HCT116 (cell line): ENCODE results near the gene ATP13A3. TPM values are rescaled to one million over a fixed set of nuclear protein-coding genes. Genes with fewer than 3 reads are reported as not detected.

Experiments used
- ATAC-seq: fragments of 200-7000 bp; cut with Tn5 transposase; 2 replicates; pipeline ENCODE4 v1.9.1; 2020; ENCODE audit warnings: mild to moderate bottlenecking, moderate library complexity
- BruUV-seq: library from RNA; stranded (reverse); fragments of 400-500 nt; replicated peaks from 2 replicates; lab custom pipeline; 2021; lab: Mats Ljungman, UMichigan
- CTCF ChIA-PET: fragments of 300-600 bp; sonication (Branson Sonifier 250); formaldehyde crosslinking; loops from one replicate; lab custom pipeline; 2021; ENCODE audit warnings: antibody characterized with exemption; lab: Charles Lee
- POLR2A ChIA-PET: fragments of 300-600, 350-600 bp; sonication (Branson Sonifier 250); formaldehyde crosslinking; loops from one replicate; lab custom pipeline; 2021; ENCODE audit warnings: antibody characterized with exemption; lab: Charles Lee
- RAD21 ChIA-PET, 2 experiments: fragments of 300-600 bp; sonication (Branson Sonifier 250); formaldehyde crosslinking; loops; one replicate each; lab custom pipeline; 2023; ENCODE audit warnings: low total read pairs in 2 of 2; ENCODE audit not compliant: uncharacterized antibody in 2 of 2, unreplicated experiment in 2 of 2, low non-redundant PET in 1 of 2; lab: Charles Lee
- DNase-seq: peaks from one replicate; pipeline ENCODE4 v3.0.0-alpha.2; 2010; ENCODE audit warnings: low read depth, low spot score
- H2AFZ ChIP-seq: fragments of 200-600 bp; shearing (Covaris generic), sonication (generic); 2 replicates; pipeline ENCODE4 v1.6.1; 2017; ENCODE audit warnings: low read depth, mixed run types, mixed read lengths, antibody characterized with exemption, low read length; ENCODE audit not compliant: poor library complexity, severe bottlenecking
- H3K27ac ChIP-seq: 2 replicates; pipeline ENCODE4 v1.5.1; 2012; ENCODE audit warnings: low read depth, low read length
- H3K27me3 ChIP-seq: fragments of 200-600 bp; sonication (generic); 2 replicates; pipeline ENCODE4 v1.6.1; 2016; ENCODE audit warnings: mixed run types, low read length, mixed read lengths; ENCODE audit not compliant: insufficient read depth
- H3K36me3 ChIP-seq, 2 experiments: fragments of 200-500 bp in 1 of 2; fragments of 200-600 bp in 1 of 2; sonication (Bioruptor generic) in 1 of 2; sonication (generic) in 1 of 2; 2 replicates each; pipeline versions ENCODE4 v1.5.1 to v1.6.1; 2014 to 2016; ENCODE audit warnings: low read length in 2 of 2, inconsistent platforms in 1 of 2, mixed read lengths in 1 of 2, mixed run types in 1 of 2; ENCODE audit not compliant: insufficient read depth in 2 of 2, control insufficient read depth in 1 of 2
- H3K4me1 ChIP-seq, 2 experiments: fragments of 200-600 bp in 1 of 2; sonication (generic) in 1 of 2; 2 replicates each; pipeline versions ENCODE4 v1.5.1 to v1.6.1; 2012 to 2017; ENCODE audit warnings: low read length in 2 of 2, inconsistent platforms in 1 of 2, mild to moderate bottlenecking in 1 of 2, mixed read lengths in 1 of 2, mixed run types in 1 of 2, moderate library complexity in 1 of 2; ENCODE audit not compliant: insufficient read depth in 2 of 2, control insufficient read depth in 1 of 2
- H3K4me2 ChIP-seq: fragments of 200-600 bp; sonication (generic); 2 replicates; pipeline ENCODE4 v1.6.1; 2017; ENCODE audit warnings: mixed run types, low read length, mixed read lengths
- H3K4me3 ChIP-seq, 2 experiments: fragments of 200-600 bp in 1 of 2; sonication (generic) in 1 of 2; replicated peaks in 1 of 2; 2 replicates each; pipeline ENCODE4 v1.5.1; 2011 to 2016; ENCODE audit warnings: low read length in 2 of 2, control low read depth in 1 of 2, low read depth in 1 of 2, mild to moderate bottlenecking in 1 of 2, mixed read lengths in 1 of 2, mixed run types in 1 of 2
- H3K79me2 ChIP-seq: fragments of 200-600 bp; sonication (generic); 2 replicates; pipeline ENCODE4 v1.6.1; 2017; ENCODE audit warnings: mild to moderate bottlenecking, mixed run types, low read length, moderate library complexity, mixed read lengths; ENCODE audit not compliant: insufficient read depth
- H3K9ac ChIP-seq: fragments of 200-600 bp; sonication (generic); 2 replicates; pipeline ENCODE4 v1.6.1; 2016; ENCODE audit warnings: low read length, mixed read lengths
- H3K9me2 ChIP-seq: fragments of 200-600 bp; sonication (generic), shearing (Covaris generic); 2 replicates; pipeline ENCODE4 v1.6.1; 2017; ENCODE audit warnings: mixed run types, mild to moderate bottlenecking, moderate library complexity; ENCODE audit not compliant: insufficient read depth
- H3K9me3 ChIP-seq, 2 experiments: fragments of 200-500 bp in 1 of 2; fragments of 200-600 bp in 1 of 2; sonication (Bioruptor generic) in 1 of 2; sonication (generic) in 1 of 2; 2 replicates each; pipeline ENCODE4 v1.6.1; 2014 to 2017; ENCODE audit warnings: low read length in 2 of 2, mixed read lengths in 2 of 2, inconsistent platforms in 1 of 2, low read depth in 1 of 2, mild to moderate bottlenecking in 1 of 2, mixed run types in 1 of 2, moderate library complexity in 1 of 2; ENCODE audit not compliant: control insufficient read depth in 1 of 2, insufficient read depth in 1 of 2
- H4K20me1 ChIP-seq: fragments of 200-600 bp; sonication (generic), shearing (Covaris generic); 2 replicates; pipeline ENCODE4 v1.6.1; 2017; ENCODE audit warnings: mixed run types, mild to moderate bottlenecking, moderate library complexity; ENCODE audit not compliant: insufficient read depth
- CTCF ChIP-seq, 3 experiments: fragments of 200-600 bp in 1 of 3; sonication (generic) in 1 of 3; IDR thresholded peaks in 2 of 3; conservative IDR thresholded peaks in 1 of 3; 2 replicates each; pipeline ENCODE4 v1.5.1; 2012 to 2017; ENCODE audit warnings: low read depth in 2 of 3, low read length in 2 of 3, antibody characterized with exemption in 1 of 3, borderline replicate concordance in 1 of 3, control low read depth in 1 of 3, mild to moderate bottlenecking in 1 of 3, mixed read lengths in 1 of 3, mixed run types in 1 of 3, moderate library complexity in 1 of 3; ENCODE audit not compliant: insufficient read depth in 1 of 3
- JUND ChIP-seq: IDR thresholded peaks from 2 replicates; pipeline ENCODE4 v1.6.1; 2012
- POLR2A ChIP-seq: IDR thresholded peaks from 2 replicates; pipeline ENCODE4 v1.7.0; 2011; ENCODE audit warnings: borderline replicate concordance; ENCODE audit not compliant: insufficient read depth, insufficient read length; ENCODE audit errors: extremely low read depth
- RAD21 ChIP-seq: IDR thresholded peaks from 2 replicates; pipeline ENCODE4 v1.6.1; 2012; ENCODE audit warnings: low read depth, mild to moderate bottlenecking
- YY1 ChIP-seq: IDR thresholded peaks from 2 replicates; pipeline ENCODE4 v1.6.1; 2011; ENCODE audit warnings: low read length, low read depth, moderate library complexity, mild to moderate bottlenecking; ENCODE audit not compliant: insufficient replicate concordance; ENCODE audit errors: extremely low read depth
- ZNF274 ChIP-seq: fragments of 200-500 bp; sonication (Bioruptor generic); IDR thresholded peaks from 2 replicates; pipeline ENCODE4 v1.6.1; 2014; ENCODE audit warnings: mild to moderate bottlenecking, low read depth, low read length, inconsistent platforms
- intact Hi-C: fragments of 100-400 bp; cut with micrococcal nuclease; formaldehyde crosslinking; loops from 2 replicates; pipeline ENCODE4 v1.10.0; 2022
- total RNA-seq: library from RNA; stranded (reverse); gene quantifications from one replicate; pipeline ENCODE4 v1.2.1, GENCODE V29; 2021; ENCODE audit not compliant: unreplicated experiment

Gene ATP13A3
- total RNA-seq, 1 experiment from 2014 or later = 139 TPM

- ChIA-PET CTCF (no interaction called here), RAD21 (no interaction called here)
- no peaks in the 10 kb centered on the region for H3K9me2 ChIP-seq
- BruUV-seq = no TSS peak
- H3K9ac ChIP-seq = no peak overlapping the region
- H4K20me1 ChIP-seq = no peaks in the 10 kb centered on the region
- intact Hi-C loops = no loop called here
- peaks cover 0 to 1% of the 10 kb centered on the region in 2 experiments; a peak in 1 of 4 replicates for H3K4me1 ChIP-seq
- H2AFZ ChIP-seq = no peak overlapping the region
- no peaks in the 10 kb centered on the region for H3K79me2 ChIP-seq
- ATAC-seq (no peak), DNase-seq (no peak)
- no peaks in the 10 kb centered on the region for H3K36me3 ChIP-seq
- H3K4me3 ChIP-seq = no peak overlapping the region
- H3K27me3 ChIP-seq = no peaks in the 10 kb centered on the region
- H3K9me3 ChIP-seq = peaks cover 0 to 6% of the 10 kb centered on the region in 2 experiments; a peak in 2 of 4 replicates
- no peak overlapping the region for H3K4me2 ChIP-seq
- no peak for TF ChIP-seq RAD21
- no peak for TF ChIP-seq POLR2A
- TF ChIP-seq YY1 = no peak
- TF ChIP-seq, all 23 proteins: peak for 0
- no peak overlapping the region for H3K27ac ChIP-seq
- POLR2A ChIA-PET = no interaction called here
Observed at GRCh38 chr3:194386648-194387047, 100.2 kb downstream of the ATP13A3 start.

- no peaks in the 10 kb centered on the region for H3K79me2 ChIP-seq
- no peaks in the 10 kb centered on the region for H4K20me1 ChIP-seq
- no peak overlapping the region for H3K9ac ChIP-seq
- intact Hi-C loops = no loop called here
- H3K4me2 ChIP-seq = no peak overlapping the region
- H2AFZ ChIP-seq = no peak overlapping the region
- H3K9me2 ChIP-seq = no peaks in the 10 kb centered on the region
- no TSS peak for BruUV-seq
- H3K9me3 ChIP-seq = peaks cover 0 to 1% of the 10 kb centered on the region in 2 experiments; a peak in 2 of 4 replicates
- H3K36me3 ChIP-seq = no peaks in the 10 kb centered on the region
- peaks cover 0 to 6% of the 10 kb centered on the region in 2 experiments; a peak in 1 of 4 replicates for H3K4me1 ChIP-seq
- H3K4me3 ChIP-seq = no peak overlapping the region
- no peak for ATAC-seq
- TF ChIP-seq RAD21 (no peak), ZNF274 (no peak), CTCF (IDR thresholded peaks at IDR 0.05 in 2 of 3, conservative IDR thresholded peaks at IDR 0.05 in 1 of 3; ENCODE audit: borderline replicate concordance in 1 of 3, insufficient read depth in 1 of 3, low read depth in 2 of 3, low read length in 2 of 3) (no peak), JUND (no peak)
- RAD21 ChIA-PET = no interaction called here
- DNase-seq = no peak
- no peaks in the 10 kb centered on the region for H3K27me3 ChIP-seq
- no peak overlapping the region for H3K27ac ChIP-seq
- POLR2A ChIA-PET = no interaction called here
- CTCF ChIA-PET = no interaction called here
Observed at GRCh38 chr3:194386066-194386465, 100.7 kb downstream of the ATP13A3 start.
